BLaER1 treated with 17β-estradiol and CSF1 and Interleukin-3, amounts not matched to agents 10 nM and 100 nM (cell line): ENCODE measurements around the gene IFNLR1.

ENCODE experiments used
- H3K27ac ChIP-seq, 11 experiments: shearing (Covaris generic); formaldehyde crosslinking; 2 replicates each; pipeline ENCODE4 v1.8.1; 2022
- H3K27me3 ChIP-seq, 11 experiments: shearing (Covaris generic); formaldehyde crosslinking; 2 replicates each; pipeline ENCODE4 v1.8.1; 2022
- H3K36me3 ChIP-seq, 11 experiments: shearing (Covaris generic); formaldehyde crosslinking; 2 replicates each; pipeline ENCODE4 v1.8.1; 2022
- H3K4me1 ChIP-seq, 10 experiments: shearing (Covaris generic); formaldehyde crosslinking; 2 replicates each; pipeline ENCODE4 v1.8.1; 2022
- H3K4me2 ChIP-seq, 11 experiments: shearing (Covaris generic); formaldehyde crosslinking; 2 replicates each; pipeline ENCODE4 v1.8.1; 2022
- H3K4me3 ChIP-seq, 10 experiments: shearing (Covaris generic); formaldehyde crosslinking; 2 replicates each; pipeline ENCODE4 v1.8.1; 2022
- H3K9ac ChIP-seq, 11 experiments: shearing (Covaris generic); formaldehyde crosslinking; 2 replicates each; pipeline ENCODE4 v1.8.1; 2022
- H3K9me3 ChIP-seq, 11 experiments: shearing (Covaris generic); formaldehyde crosslinking; replicated peaks in 1 of 11; 2 replicates each; pipeline ENCODE4 v1.8.1; 2022
- H4K20me1 ChIP-seq, 11 experiments: shearing (Covaris generic); formaldehyde crosslinking; 2 replicates each; pipeline ENCODE4 v1.8.1; 2022
- Cebpa-rat ChIP-seq, 11 experiments: shearing (Covaris generic); IDR thresholded peaks; 2 replicates each; pipeline ENCODE4 v1.8.1; 2022

IFNLR1 gene

DNA sequence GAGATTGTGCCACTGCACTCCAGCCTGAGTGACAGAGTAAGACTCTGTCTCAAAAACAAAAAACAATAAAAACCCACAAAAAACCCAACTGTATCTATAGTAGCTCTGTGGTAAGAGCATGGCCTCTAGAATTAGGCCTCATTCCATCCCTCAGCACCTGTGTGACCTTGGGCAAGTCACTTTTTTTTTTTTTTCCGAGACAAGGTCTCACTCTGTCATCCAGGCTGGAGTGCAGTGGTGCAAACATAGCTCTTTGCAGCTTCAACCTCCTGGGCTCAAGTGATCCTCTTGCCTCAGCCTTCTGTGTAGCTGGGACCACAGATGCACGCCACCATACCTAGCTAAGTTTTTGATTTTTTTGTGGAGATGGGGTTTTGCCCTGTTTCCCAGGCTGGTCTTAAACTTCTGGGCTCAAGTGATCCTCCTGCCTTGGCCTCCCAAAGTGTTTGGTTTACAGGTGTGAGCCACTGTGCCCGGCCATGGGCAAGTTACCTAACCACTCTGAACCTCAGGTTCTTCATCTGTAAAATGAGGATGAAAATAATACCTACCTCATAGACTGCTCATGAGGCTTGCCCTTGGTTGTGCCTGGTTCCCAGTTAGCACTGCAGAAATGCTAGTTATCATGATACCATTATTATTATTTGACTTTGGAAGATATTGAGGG is 59.8 kb downstream of the IFNLR1 start:
- Histone ChIP-seq H3K9me3 (peaks cover 29 to 35% (median 34%) of the 10 kb centered on the region in 11 experiments), H3K36me3 (0 out of 22 replicates have a peak, but pooled peaks cover 0 to 8% (median 0%) of the 10 kb centered on the region in 11 experiments)

GRCh38 chr1:24126672-24127023 is 60.4 kb downstream of the IFNLR1 start:
- Histone ChIP-seq H3K27ac (no peak overlapping the region), H3K4me2 (peak overlapping the region in 3 of 11 experiments; percentile 52 to 68 (median 56); a peak in 5 of 22 replicates), H3K27me3 (no peaks in the 10 kb centered on the region), H3K36me3 (0 out of 22 replicates have a peak, but pooled peaks cover 0 to 8% (median 0%) of the 10 kb centered on the region in 11 experiments), H3K9me3 (peaks cover 24 to 29% (median 28%) of the 10 kb centered on the region in 11 experiments), H3K9ac (no peak overlapping the region), H4K20me1 (no peaks in the 10 kb centered on the region), H3K4me1 (peaks cover 0 to 23% (median 5%) of the 10 kb centered on the region in 10 experiments; a peak in 11 of 20 replicates), H3K4me3 (no peak overlapping the region)
- no peak for TF ChIP-seq Cebpa-rat (IDR thresholded peaks at IDR 0.05)

More for the DNA sequence above, 59.8 kb downstream of the IFNLR1 start:
- Histone ChIP-seq H3K27me3 (no peaks in the 10 kb centered on the region), H3K9ac (no peak overlapping the region), H4K20me1 (no peaks in the 10 kb centered on the region), H3K4me1 (peaks cover 0 to 23% (median 5%) of the 10 kb centered on the region in 10 experiments; a peak in 11 of 20 replicates), H3K4me3 (no peak overlapping the region), H3K27ac (no peak overlapping the region), H3K4me2 (no peak overlapping the region; a peak in 1 of 22 replicates)
- TF ChIP-seq Cebpa-rat (IDR thresholded peaks at IDR 0.05): no peak

DNA sequence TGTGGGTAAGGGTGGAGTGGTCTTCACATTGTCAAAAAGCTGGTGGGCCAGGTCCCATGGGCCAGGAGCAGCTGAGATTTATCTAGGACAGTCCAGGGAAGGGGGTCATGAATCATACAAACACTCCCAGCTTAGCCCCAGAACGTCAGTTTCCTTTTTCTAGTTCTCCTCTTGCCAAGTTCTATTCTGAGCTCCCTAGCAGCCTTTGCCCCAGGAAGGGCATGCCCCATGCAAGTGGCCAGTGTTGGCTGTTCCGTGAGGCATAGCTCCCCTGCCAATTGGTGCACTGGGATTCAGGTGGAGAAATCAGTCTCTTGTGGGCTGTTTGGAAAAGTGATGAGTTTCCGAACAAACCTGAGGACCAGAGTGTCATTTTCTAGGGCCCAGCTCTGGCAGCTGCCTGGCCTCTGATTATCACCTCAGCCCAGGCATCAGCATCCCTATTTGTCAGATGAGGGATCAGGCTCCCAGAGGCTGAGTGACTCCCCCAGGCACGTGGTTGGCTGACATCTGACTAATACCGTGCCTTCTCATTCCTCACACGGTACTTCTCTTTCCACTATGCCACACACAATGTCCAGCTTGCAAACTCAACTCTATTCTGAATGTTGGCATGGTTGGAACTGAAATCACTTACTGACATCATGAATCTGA is 60.9 kb downstream of the IFNLR1 start:
- peaks cover 21 to 25% (median 23%) of the 10 kb centered on the region in 11 experiments for H3K9me3 ChIP-seq
- no peak overlapping the region for H3K4me3 ChIP-seq
- peaks cover 0 to 23% (median 5%) of the 10 kb centered on the region in 10 experiments; a peak in 11 of 20 replicates for H3K4me1 ChIP-seq
- no peaks in the 10 kb centered on the region for H3K27me3 ChIP-seq
- no peak overlapping the region for H3K9ac ChIP-seq
- peak overlapping the region in 6 of 11 experiments; percentile 14 to 68 (median 48); a peak in 11 of 22 replicates for H3K4me2 ChIP-seq
- 0 out of 22 replicates have a peak overlapping the region, but pooled peaks of 1 of the 11 experiments have one; percentile 13 for H3K27ac ChIP-seq
- 0 out of 22 replicates have a peak, but pooled peaks cover 0 to 8% (median 0%) of the 10 kb centered on the region in 11 experiments for H3K36me3 ChIP-seq
- no peak for TF ChIP-seq Cebpa-rat (IDR thresholded peaks at IDR 0.05)
- no peaks in the 10 kb centered on the region for H4K20me1 ChIP-seq

GRCh38 chr1:24125456-24125855 is 61.6 kb downstream of the IFNLR1 start:
- peak overlapping the region in 5 of 11 experiments; percentile 5 to 68 (median 31); a peak in 4 of 22 replicates for H3K4me2 ChIP-seq
- H3K4me3 ChIP-seq: no peak overlapping the region
- no peak for TF ChIP-seq Cebpa-rat (IDR thresholded peaks at IDR 0.05)
- no peak overlapping the region for H3K9ac ChIP-seq
- H3K27ac ChIP-seq: no peak overlapping the region
- no peaks in the 10 kb centered on the region for H4K20me1 ChIP-seq
- H3K4me1 ChIP-seq: peaks cover under 1 to 24% (median 10%) of the 10 kb centered on the region in 10 experiments; a peak in 16 of 20 replicates
- H3K36me3 ChIP-seq: 0 out of 22 replicates have a peak, but pooled peaks cover 0 to 8% (median 0%) of the 10 kb centered on the region in 11 experiments
- H3K9me3 ChIP-seq: peaks cover 14 to 18% (median 16%) of the 10 kb centered on the region in 11 experiments
- H3K27me3 ChIP-seq: no peaks in the 10 kb centered on the region

GRCh38 chr1:24124980-24125379 is 62.1 kb downstream of the IFNLR1 start:
- 0 out of 22 replicates have a peak, but pooled peaks cover 0 to 3% (median 0%) of the 10 kb centered on the region in 11 experiments for H3K36me3 ChIP-seq
- peaks cover 9 to 13% (median 11%) of the 10 kb centered on the region in 11 experiments for H3K9me3 ChIP-seq
- H3K4me3 ChIP-seq: no peak overlapping the region
- peaks cover 5 to 29% (median 15%) of the 10 kb centered on the region in 10 experiments; a peak in 16 of 20 replicates for H3K4me1 ChIP-seq
- no peaks in the 10 kb centered on the region for H3K27me3 ChIP-seq
- H3K27ac ChIP-seq: no peak overlapping the region
- no peaks in the 10 kb centered on the region for H4K20me1 ChIP-seq
- TF ChIP-seq Cebpa-rat (IDR thresholded peaks at IDR 0.05): no peak
- H3K4me2 ChIP-seq: peak overlapping the region in 4 of 11 experiments; percentile 13 to 68 (median 38); a peak in 4 of 22 replicates
- H3K9ac ChIP-seq: no peak overlapping the region

GRCh38 chr1:24123611-24124010 is 63.5 kb downstream of the IFNLR1 start:
- Histone ChIP-seq H3K4me2 (no peak overlapping the region), H3K36me3 (no peaks in the 10 kb centered on the region)
- no peak for TF ChIP-seq Cebpa-rat (IDR thresholded peaks at IDR 0.05)

GRCh38 chr1:24122776-24123175 is 64.3 kb downstream of the IFNLR1 start:
- Histone ChIP-seq H3K4me1 (peaks cover 11 to 30% (median 17%) of the 10 kb centered on the region in 10 experiments; a peak in 18 of 20 replicates), H3K27me3 (no peaks in the 10 kb centered on the region), H3K27ac (no peak overlapping the region), H4K20me1 (no peaks in the 10 kb centered on the region), H3K36me3 (no peaks in the 10 kb centered on the region), H3K4me2 (no peak overlapping the region), H3K9me3 (no peaks in the 10 kb centered on the region), H3K4me3 (no peak overlapping the region), H3K9ac (no peak overlapping the region)
- no peak for TF ChIP-seq Cebpa-rat (IDR thresholded peaks at IDR 0.05)

More at GRCh38 chr1:24123611-24124010, 63.5 kb downstream of the IFNLR1 start:
- Histone ChIP-seq H3K4me1 (peaks cover 11 to 30% (median 17%) of the 10 kb centered on the region in 10 experiments; a peak in 18 of 20 replicates), H3K9ac (no peak overlapping the region), H4K20me1 (no peaks in the 10 kb centered on the region), H3K27me3 (no peaks in the 10 kb centered on the region), H3K4me3 (no peak overlapping the region), H3K27ac (no peak overlapping the region), H3K9me3 (no peaks in the 10 kb centered on the region)

- peaks cover 11 to 25% (median 17%) of the 10 kb centered on the region in 10 experiments; a peak in 18 of 20 replicates for H3K4me1 ChIP-seq
- no peaks in the 10 kb centered on the region for H3K9me3 ChIP-seq
- no peak overlapping the region for H3K9ac ChIP-seq
- no peak overlapping the region for H3K4me2 ChIP-seq
- no peaks in the 10 kb centered on the region for H4K20me1 ChIP-seq
- H3K36me3 ChIP-seq: no peaks in the 10 kb centered on the region
- no peaks in the 10 kb centered on the region for H3K27me3 ChIP-seq
- H3K27ac ChIP-seq: no peak overlapping the region
- H3K4me3 ChIP-seq: no peak overlapping the region
- TF ChIP-seq Cebpa-rat (IDR thresholded peaks at IDR 0.05): no peak
Observed at GRCh38 chr1:24121406-24121805, 65.7 kb downstream of the IFNLR1 start.

- peaks cover 11 to 20% (median 15%) of the 10 kb centered on the region in 10 experiments; a peak in 18 of 20 replicates for H3K4me1 ChIP-seq
- TF ChIP-seq Cebpa-rat (IDR thresholded peaks at IDR 0.05): no peak
- no peak overlapping the region for H3K4me3 ChIP-seq
- H4K20me1 ChIP-seq: no peaks in the 10 kb centered on the region
- H3K9ac ChIP-seq: no peak overlapping the region
- H3K27me3 ChIP-seq: no peaks in the 10 kb centered on the region
- H3K4me2 ChIP-seq: peak overlapping the region in 7 of 11 experiments; percentile 7 to 44 (median 35); a peak in 5 of 22 replicates
- no peaks in the 10 kb centered on the region for H3K9me3 ChIP-seq
- H3K36me3 ChIP-seq: no peaks in the 10 kb centered on the region
- H3K27ac ChIP-seq: no peak overlapping the region
Observed at GRCh38 chr1:24120965-24121364, 66.1 kb downstream of the IFNLR1 start.
